NCI-H2029 treated with DMSO at 0.1 percent for 48 hours (cell line): ENCODE measurements around the gene PNLIP.

ENCODE experiments used
- DNase-seq: peaks from one replicate; lab custom pipeline; 2025; lab: John Stamatoyannopoulos, UW

Gene PNLIP

DNA sequence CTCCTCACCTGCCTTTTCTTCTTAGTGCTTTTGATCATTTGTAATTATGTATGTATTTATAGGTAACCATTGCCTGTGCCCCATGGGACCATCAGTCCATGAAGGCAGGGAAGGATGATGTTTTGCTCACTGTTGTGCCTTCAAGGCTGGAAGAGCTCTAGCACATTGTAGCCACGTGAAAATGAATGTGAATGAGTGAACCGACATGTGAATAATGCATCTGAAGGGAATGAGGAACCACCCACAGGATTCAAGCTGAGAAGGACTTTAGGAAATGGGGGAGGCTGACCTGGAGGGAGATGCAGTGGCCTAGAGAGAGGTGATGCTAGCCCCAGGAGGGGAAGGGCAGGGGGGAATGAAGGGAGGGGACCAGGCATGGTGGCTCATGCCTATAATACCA, 69.1 kb downstream of the PNLIP start:
- DNase-seq = no peak

DNA sequence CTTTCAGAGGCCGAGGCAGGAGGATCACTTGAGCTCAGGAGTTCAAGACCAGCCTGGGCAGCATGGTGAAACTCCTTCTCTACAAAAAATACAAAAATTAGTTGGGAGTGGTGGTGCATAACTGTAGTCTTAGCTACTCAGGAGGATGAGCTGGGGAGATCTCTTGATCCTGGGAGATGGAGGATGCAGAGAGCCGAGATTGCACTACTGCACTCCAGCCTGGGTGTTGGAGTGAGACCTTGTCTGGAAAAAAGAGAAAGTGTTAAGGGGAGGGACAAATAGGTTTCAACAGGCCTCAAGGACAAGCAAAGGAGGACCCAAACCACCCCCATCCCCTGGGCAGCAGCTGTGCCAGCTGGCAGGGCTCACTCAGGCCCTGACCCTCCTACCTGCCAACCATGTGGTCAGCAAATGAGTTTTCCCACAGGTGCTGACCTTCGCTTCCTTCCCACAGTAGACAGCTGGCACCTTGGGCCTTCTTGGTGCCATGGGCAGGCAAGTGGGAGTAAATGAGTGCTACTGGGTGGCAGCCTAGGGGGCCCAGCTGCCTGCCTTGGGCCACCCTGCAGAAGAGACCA, 69.6 kb downstream of the PNLIP start:
- no peak for DNase-seq
